IMR-90 (cell line): ENCODE data around the gene UNC13A.

ENCODE experiments used
- BHLHE40 ChIP-seq: fragments of 150-350 bp; IDR thresholded peaks from 2 replicates; pipeline ENCODE4 v1.6.1; 2016; ENCODE audit warnings: mild to moderate bottlenecking, low read depth, low read length
- CEBPB ChIP-seq: IDR thresholded peaks from 2 replicates; pipeline ENCODE4 v1.6.1; 2012; ENCODE audit warnings: low read depth, low read length, improper control_type of control experiment
- CTCF ChIP-seq: conservative IDR thresholded peaks from 2 replicates; pipeline ENCODE4 v1.5.1; 2012; ENCODE audit warnings: mild to moderate bottlenecking, low read depth, low read length, improper control_type of control experiment
- ELK1 ChIP-seq: fragments of 150-350 bp; IDR thresholded peaks from 2 replicates; pipeline ENCODE4 v1.6.1; 2016; ENCODE audit warnings: low read depth, mild to moderate bottlenecking, low read length, moderate library complexity, borderline replicate concordance
- MXI1 ChIP-seq: IDR thresholded peaks from 2 replicates; pipeline ENCODE4 v1.6.1; 2012; ENCODE audit warnings: low read depth, mild to moderate bottlenecking, low read length, moderate library complexity, borderline replicate concordance
- POLR2A ChIP-seq: IDR thresholded peaks from 2 replicates; pipeline ENCODE4 v1.6.1; 2012; ENCODE audit warnings: mild to moderate bottlenecking, low read depth, low read length
- RAD21 ChIP-seq: IDR thresholded peaks from 2 replicates; pipeline ENCODE4 v1.6.1; 2012; ENCODE audit warnings: low read length, improper control_type of control experiment
- RFX5 ChIP-seq: IDR thresholded peaks from 2 replicates; pipeline ENCODE4 v1.8.0; 2012; ENCODE audit warnings: low read depth, mild to moderate bottlenecking, low read length, moderate library complexity

- no peak for TF ChIP-seq CEBPB
- TF ChIP-seq CTCF: no peak
- no peak for TF ChIP-seq BHLHE40
- TF ChIP-seq ELK1: no peak
- no peak for TF ChIP-seq MXI1
- TF ChIP-seq POLR2A: no peak
- TF ChIP-seq RFX5: no peak
- no peak for TF ChIP-seq RAD21
These were observed 104.0 kb downstream of the UNC13A start for GRCh38 chr19:17584132-17584531.
